HL-60 (cell line): ENCODE measurements around the gene RNASE8.

ENCODE experiments used
- DNase-seq, 2 experiments: peaks; one replicate each; pipeline ENCODE4 v3.0.0-alpha.2; 2010 to 2020; ENCODE audit warnings: low read depth in 1 of 2, low spot score in 1 of 2
- H3K27ac ChIP-seq: fragments of 250-450 bp; sonication (Bioruptor Pico); replicated peaks from 2 replicates; pipeline ENCODE4 v1.5.1; 2020; ENCODE audit warnings: mild to moderate bottlenecking, moderate library complexity
- H3K27me3 ChIP-seq: fragments of 250-450 bp; sonication (Bioruptor Pico); 2 replicates; pipeline ENCODE4 v1.5.1; 2021; ENCODE audit warnings: mild to moderate bottlenecking, moderate library complexity; ENCODE audit not compliant: insufficient read depth, poor library complexity, severe bottlenecking
- H3K4me3 ChIP-seq: replicated peaks from 2 replicates; pipeline ENCODE4 v1.5.1; 2011; ENCODE audit warnings: mild to moderate bottlenecking, control low read depth, low read length; ENCODE audit not compliant: insufficient read depth
- GABPA ChIP-seq: IDR thresholded peaks from 2 replicates; pipeline ENCODE4 v1.6.1; 2012; ENCODE audit warnings: low read depth
- POLR2AphosphoS5 ChIP-seq: IDR thresholded peaks from 2 replicates; pipeline ENCODE4 v1.6.1; 2012; ENCODE audit warnings: low read depth
- SPI1 ChIP-seq: IDR thresholded peaks from 2 replicates; pipeline ENCODE4 v1.6.1; 2012; ENCODE audit warnings: low read depth, mild to moderate bottlenecking, borderline replicate concordance
- TF ChIP-seq, protein P1 (sequence below): IDR thresholded peaks from 2 replicates; pipeline ENCODE4 v1.6.1; 2012; ENCODE audit warnings: low read depth; ENCODE audit not compliant: insufficient replicate concordance
- TF ChIP-seq, protein P2 (sequence below): IDR thresholded peaks from one replicate; pipeline ENCODE4 v1.5.1; 2011; ENCODE audit warnings: low read length, control low read depth, inconsistent platforms; ENCODE audit not compliant: insufficient read depth

The RNASE8 gene

DNA sequence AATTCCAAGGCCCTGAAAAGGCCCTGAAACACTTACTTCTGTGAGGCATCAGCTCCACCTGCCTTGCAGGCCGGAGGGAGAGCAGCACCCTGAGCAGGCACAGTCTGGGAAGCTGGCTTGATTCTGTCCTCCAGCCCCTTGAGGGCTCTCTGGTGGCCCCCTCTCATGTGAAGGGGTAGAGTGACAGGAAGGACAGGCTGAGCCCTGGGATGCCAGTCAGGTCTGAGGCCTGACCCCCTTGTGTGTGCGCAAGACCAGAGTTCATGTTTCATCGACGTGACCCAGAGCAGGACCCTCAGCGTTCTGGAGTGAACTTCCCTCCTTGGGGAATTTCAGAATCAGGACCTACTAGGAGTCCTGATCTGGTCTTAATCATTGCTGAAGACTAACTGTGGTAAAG lies 1.3 kb downstream of the RNASE8 start:
- DNase-seq, result no peak
- Histone ChIP-seq H3K4me3 (no peak overlapping the region), H3K27ac (no peak overlapping the region), H3K27me3 (no peaks in the 10 kb centered on the region)
- TF ChIP-seq SPI1, result no peak
- TF ChIP-seq GABPA, result no peak

DNA sequence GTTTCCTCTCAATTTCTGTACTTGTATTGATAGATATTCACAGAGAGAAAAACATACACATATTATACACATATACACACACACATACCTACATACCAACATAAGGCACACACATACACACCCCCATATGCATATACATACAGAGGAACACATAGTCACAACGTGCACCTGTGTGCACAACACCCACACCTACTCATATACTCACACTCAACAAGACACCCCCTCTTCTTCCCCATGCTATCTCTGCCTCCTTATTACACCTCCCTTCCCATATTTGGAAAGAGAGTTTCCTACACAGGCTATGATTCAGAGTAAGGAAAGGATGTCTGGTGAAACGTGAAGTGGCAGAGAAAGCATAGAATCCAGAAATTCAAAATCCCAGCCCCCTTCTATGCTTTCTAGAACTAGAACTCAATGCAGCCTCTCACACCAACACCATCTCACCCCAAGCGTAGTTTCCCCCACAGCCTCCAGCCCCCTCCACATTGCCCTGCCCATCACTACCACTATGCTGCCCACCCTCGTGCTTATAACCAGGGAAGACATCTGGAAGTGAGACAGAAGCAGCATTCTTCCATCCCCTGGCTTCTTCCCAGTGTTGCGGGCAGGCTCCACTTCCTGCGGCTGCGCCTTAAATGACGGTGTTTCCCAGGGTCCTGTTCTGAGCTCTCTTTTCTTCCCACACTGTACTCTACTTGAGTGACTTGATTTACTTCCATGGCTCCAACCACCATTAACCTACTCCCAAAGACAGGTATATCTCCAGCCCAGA lies 2.4 kb downstream of the RNASE8 start:
- Histone ChIP-seq H3K27me3 (no peaks in the 10 kb centered on the region), H3K4me3 (no peak overlapping the region), H3K27ac (no peak overlapping the region)
- DNase-seq, result no peak
- TF ChIP-seq, protein P1, sequence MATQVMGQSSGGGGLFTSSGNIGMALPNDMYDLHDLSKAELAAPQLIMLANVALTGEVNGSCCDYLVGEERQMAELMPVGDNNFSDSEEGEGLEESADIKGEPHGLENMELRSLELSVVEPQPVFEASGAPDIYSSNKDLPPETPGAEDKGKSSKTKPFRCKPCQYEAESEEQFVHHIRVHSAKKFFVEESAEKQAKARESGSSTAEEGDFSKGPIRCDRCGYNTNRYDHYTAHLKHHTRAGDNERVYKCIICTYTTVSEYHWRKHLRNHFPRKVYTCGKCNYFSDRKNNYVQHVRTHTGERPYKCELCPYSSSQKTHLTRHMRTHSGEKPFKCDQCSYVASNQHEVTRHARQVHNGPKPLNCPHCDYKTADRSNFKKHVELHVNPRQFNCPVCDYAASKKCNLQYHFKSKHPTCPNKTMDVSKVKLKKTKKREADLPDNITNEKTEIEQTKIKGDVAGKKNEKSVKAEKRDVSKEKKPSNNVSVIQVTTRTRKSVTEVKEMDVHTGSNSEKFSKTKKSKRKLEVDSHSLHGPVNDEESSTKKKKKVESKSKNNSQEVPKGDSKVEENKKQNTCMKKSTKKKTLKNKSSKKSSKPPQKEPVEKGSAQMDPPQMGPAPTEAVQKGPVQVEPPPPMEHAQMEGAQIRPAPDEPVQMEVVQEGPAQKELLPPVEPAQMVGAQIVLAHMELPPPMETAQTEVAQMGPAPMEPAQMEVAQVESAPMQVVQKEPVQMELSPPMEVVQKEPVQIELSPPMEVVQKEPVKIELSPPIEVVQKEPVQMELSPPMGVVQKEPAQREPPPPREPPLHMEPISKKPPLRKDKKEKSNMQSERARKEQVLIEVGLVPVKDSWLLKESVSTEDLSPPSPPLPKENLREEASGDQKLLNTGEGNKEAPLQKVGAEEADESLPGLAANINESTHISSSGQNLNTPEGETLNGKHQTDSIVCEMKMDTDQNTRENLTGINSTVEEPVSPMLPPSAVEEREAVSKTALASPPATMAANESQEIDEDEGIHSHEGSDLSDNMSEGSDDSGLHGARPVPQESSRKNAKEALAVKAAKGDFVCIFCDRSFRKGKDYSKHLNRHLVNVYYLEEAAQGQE, result no peak
- TF ChIP-seq, protein P2, sequence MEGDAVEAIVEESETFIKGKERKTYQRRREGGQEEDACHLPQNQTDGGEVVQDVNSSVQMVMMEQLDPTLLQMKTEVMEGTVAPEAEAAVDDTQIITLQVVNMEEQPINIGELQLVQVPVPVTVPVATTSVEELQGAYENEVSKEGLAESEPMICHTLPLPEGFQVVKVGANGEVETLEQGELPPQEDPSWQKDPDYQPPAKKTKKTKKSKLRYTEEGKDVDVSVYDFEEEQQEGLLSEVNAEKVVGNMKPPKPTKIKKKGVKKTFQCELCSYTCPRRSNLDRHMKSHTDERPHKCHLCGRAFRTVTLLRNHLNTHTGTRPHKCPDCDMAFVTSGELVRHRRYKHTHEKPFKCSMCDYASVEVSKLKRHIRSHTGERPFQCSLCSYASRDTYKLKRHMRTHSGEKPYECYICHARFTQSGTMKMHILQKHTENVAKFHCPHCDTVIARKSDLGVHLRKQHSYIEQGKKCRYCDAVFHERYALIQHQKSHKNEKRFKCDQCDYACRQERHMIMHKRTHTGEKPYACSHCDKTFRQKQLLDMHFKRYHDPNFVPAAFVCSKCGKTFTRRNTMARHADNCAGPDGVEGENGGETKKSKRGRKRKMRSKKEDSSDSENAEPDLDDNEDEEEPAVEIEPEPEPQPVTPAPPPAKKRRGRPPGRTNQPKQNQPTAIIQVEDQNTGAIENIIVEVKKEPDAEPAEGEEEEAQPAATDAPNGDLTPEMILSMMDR, result no peak
- TF ChIP-seq GABPA (no peak), SPI1 (no peak), POLR2AphosphoS5 (no peak)

DNA sequence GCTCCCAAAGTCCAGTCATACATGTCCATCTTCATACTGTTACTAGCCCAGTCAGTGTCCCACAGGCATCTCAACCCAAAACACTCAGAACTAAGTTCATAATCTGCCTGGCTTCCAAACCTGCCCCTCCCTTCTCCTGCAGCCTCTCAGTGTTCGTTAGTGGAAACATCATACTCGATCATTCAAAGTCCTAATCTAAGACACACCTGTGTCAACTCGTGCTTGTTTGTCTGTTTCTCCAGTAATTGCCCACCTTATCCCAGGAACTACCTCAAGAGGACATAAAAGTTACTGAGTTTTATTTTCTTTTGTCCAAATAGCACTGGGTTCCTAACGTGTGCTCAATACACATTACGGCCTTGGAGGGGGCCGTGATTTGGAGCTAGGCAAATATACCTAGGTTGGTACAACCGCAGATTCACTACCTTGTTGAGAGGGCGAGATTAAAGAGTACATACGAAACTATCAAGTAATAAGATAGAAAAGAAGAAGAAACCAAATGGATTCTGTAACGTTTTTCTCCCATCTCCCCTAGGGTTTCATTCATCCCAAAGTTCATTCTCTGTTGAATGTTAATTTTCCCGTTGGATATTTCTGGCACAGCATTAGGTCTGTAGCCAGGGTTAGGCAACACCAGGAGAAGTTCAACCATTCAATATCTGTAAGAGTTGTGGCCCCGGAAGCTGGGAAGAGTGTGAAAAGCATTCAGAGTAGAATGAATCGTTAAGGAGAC lies 3.2 kb downstream of the RNASE8 start:
- no peak for TF ChIP-seq GABPA
- no peak for DNase-seq
- H3K27ac ChIP-seq, result no peak overlapping the region
- no peak overlapping the region for H3K4me3 ChIP-seq
- H3K27me3 ChIP-seq, result no peaks in the 10 kb centered on the region

DNA sequence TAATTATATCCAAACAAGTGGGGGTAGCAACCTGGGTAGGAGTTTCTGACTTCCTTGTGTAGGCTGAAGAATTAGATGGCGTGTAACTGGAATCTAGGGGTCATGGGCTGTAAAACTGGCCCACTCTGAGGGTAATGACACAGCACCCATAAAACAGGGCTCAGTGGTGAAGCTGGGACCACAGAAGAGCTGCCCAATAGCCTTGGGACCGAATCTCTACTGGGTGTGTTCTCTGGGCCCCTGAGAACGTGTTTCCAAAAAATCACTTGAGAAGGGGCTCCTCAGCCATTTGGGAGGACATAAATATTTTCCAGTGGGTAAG lies 3.7 kb downstream of the RNASE8 start:
- TF ChIP-seq SPI1, result no peak
- TF ChIP-seq, protein P1, result no peak
- no peak for TF ChIP-seq GABPA
- no peaks in the 10 kb centered on the region for H3K27me3 ChIP-seq

DNA sequence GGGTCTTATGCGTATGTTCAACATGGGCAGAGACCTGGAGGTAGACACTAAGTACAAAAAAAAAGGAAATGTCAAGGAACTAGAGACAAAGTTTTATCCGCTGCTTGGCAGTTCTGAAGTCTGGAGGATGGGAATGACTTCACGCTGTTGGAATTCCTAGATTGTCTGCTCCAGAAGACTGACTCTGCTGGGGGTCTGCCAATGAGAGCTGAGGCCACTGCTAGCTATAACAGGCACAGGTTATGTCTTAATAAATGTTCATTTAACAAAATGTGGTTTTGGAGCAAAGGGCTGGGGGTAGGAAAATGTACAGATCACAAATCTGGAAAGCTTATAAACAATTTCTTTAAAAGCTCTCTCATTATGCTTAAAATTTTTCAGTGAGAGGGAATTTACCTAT lies 5.9 kb downstream of the RNASE8 start:
- no peak for DNase-seq

More for the DNA sequence above, 3.7 kb downstream of the RNASE8 start:
- Histone ChIP-seq H3K4me3 (no peak overlapping the region), H3K27ac (no peak overlapping the region)
- DNase-seq, result no peak

More for the DNA sequence above, 5.9 kb downstream of the RNASE8 start:
- Histone ChIP-seq H3K27ac (no peak overlapping the region), H3K27me3 (no peaks in the 10 kb centered on the region), H3K4me3 (no peak overlapping the region)
- TF ChIP-seq SPI1 (no peak), GABPA (no peak), POLR2AphosphoS5 (no peak)
- TF ChIP-seq, protein P1, result no peak
- TF ChIP-seq, protein P2, result no peak
